ENCODE data around the gene MTA1.
A peak's percentile ranks its signal among the peaks of the same experiment; 100 is the strongest.

MTA1 gene

DNA sequence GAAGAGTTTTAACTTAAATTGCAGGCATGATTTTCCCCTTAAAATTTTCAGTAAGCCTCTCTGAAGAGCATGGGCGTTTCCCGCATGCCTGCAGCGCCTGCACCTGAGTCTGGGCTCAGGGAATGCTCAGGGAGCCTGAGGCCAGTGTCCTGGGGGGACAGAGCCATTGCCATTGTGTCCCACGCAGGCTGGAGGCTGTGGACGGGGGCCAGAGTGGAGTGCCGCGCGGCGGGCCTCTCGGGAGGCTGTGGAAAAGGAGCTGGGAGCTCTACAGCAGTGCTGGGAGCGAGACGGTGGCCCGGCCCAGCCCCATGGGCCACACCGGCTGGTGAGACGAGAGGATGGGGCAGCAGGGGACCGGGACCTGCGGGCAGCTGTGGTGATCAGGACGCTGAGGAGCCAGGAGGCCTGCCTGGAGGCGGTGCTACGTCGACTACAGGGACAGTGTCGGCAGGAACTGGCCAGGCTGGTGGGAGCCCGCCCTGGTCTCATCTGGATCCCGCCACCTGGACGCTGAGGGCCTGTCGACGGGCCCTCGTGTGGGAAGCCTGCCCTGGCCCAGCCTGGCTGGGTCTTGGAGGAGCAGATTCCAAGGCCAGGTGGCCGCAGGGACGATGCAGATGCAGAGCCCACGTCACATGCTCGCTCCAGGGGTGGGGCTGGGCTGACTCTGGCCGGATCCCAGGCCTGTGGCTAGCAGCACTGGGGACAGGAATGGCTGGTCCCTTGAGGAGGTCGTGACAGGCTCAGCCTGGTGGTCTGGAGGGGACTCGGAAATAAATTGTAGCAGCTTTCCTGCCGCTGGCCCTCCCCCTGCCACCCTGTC is 79.0 kb downstream of the MTA1 start:
- no peak for DNase-seq (ENCODE audit: low read depth)

DNA sequence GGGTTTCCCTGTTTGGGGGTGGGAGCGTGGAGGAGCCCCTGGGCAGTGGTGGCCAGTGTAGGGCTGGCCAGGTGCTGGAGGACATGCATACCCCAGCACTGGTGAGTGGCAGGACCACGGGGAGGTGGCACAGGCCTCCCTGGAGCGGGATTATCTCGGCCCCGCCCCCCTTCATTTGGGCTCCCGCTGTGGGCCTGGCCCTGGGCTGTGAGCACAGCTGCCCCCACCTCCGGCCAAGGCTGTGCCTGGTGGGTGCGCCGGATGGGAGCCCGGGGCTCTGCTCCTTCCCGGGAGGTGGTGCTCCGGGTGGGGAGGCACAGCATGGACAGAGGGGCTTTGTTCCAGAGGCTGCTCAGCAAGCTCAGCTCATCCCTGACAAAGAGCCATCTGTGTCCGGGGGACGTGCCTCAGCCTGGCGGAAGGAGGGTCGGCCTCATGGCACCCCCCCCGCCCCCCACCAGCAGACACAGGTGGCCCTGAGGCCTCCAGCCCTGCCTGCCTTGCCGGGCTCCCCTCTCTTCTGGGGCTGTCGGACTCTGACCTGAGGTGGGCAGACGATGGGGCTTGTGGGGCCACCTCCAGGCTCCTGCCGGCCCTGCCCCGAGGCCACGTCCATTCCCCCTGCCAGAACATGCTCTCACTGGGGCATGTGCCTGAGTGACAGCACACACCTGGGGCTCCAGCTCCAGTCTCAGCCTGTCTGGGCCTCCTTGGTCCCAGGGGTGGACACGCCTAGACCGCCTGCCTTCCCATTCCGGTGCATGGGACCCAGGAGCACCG is 79.8 kb downstream of the MTA1 start:
- no peak for DNase-seq (ENCODE audit: low read depth)

GRCh38 chr14:105500036-105500725 is 80.6 kb downstream of the MTA1 start:
- no peak for DNase-seq (ENCODE audit: low read depth)

DNA sequence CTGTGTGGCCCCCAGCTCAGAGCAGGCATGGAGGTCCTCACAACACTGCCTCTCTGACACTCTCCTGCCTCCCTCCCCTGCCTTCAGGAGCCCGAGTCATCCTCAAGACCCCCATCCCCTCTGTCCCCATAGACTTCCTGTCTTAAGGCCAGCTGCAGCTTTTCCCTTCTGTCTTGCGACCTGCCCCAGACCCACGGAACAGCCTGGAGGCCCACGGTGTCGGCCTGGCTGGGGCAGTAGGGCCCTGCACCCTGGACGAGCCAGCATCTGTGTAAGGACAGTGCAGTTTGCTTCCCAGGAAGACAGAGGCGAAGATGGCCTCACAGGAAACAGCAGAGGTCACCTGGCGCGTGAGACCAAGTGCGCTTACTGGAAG is 81.1 kb downstream of the MTA1 start:
- no peak for DNase-seq (ENCODE audit: low read depth)

DNA sequence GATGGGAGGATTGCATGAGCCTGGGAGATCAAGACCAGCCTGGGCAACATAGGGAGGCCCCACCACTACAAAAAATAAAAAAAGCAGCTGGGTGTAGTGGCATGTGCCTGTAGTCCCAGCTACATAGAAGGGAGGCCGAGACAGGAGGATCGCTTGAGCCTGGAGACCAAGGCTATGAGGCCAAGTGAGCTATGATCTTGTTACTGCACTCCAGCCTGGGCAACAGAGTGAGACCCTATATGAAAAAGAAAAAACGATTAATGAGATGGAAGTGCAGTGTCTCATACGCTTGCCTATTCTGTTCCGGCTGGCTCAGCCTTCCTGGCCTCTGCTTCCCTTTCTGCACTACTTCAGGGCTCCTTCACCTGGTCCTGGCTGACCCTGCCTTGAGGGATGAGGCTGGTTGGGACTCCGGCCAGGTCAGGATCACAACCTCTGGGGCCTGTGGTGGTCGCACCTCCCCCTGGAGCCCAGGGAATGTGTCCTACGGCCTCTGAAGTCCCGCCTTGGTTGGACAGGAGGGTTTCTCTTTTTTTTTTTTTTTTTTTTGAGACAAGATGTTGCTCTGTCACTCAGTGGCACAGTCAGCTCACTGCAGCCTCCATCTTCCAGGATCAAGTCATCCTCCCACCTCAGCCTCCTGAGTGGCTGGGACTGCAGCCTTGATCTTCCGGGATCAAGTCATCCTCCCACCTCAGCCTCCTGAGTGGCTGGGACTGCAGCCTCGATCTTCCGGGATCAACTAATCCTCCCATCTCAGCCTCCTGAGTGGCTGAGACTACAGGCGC is 82.1 kb downstream of the MTA1 start:
- DNase-seq (ENCODE audit: low read depth): no peak

DNA sequence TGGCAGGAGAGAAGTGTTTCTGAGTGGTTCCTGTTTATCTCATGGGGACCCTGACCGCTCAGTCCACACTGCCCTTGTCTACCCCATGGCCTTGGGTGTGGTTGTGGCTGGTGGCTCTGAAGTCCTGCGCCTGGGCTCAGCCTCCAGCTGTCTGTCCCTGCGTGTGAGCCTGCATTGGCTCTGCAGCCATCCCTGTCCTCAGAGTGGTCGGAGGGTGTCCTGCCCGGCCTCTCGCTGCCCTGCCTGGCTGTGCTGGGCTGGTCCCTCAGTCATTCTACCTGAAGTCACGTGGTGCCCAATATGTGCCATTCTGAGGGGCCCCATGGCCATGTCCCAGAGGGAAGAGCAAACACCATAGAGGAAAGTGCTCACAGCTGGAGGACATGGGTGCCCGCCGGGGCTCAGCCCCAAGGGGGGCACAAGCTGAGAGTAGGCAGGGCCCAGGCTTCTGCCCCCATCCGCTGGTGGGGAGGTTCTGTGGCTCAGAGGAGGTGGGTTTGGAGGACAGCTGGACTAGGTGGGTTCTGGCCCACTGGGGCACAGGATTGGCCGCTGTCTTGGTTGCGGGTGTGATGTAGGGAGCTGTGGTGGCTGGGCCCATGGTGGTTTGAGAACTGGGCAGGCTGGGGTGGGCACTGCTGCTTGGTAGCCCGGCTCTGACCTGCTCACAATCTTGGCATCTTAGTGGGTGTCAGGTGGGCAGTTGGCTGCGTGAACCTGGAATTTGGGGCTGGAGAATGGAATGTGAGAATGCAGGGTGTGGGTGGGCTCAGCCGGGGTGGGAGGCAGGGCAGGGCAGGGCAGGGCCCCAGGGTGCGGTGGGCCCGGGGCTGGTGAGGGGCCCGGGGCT is 83.0 kb downstream of the MTA1 start:
- no peak for DNase-seq (ENCODE audit: low read depth)

GRCh38 chr14:105503296-105503640 is 83.6 kb downstream of the MTA1 start:
- no peak for DNase-seq (ENCODE audit: low read depth)

DNA sequence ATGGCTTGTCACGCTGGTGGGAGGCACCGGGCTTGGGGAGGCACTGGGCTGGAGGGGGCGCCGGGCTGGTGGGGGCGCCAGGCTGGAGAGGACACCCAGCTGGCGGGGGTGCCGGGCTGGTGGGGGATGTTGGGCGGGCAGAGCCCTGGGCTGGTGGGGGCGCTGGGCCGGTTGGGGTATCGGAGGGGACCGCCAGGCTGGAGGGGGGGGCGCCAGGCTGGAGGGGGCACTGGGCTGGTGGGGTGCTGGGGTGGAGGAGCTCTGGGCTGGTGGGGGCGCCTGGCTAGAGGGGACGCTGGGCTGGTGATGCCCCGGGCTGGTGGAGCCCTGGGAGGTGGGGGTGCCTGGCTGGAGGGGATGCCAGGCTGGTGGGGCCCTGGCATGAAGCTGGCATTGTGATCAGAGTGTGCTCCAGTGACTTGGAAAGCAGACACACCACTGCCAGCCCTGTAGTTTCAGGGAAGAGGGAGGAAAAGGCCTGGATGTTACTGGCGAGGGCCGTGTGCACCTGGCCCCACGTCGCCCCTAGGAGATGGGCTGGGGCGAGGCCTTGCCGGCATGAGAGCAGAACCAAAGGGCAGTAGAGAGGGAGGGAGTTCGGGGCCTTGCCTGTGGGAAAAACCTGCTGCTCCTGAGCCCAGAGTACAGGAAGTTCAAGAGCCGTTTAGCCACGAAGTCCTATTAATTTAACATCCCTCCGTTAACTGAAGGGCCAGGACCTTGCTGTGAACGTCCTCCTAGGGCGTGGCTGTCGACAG is 84.5 kb downstream of the MTA1 start:
- no peak for DNase-seq (ENCODE audit: low read depth)

- no peak for DNase-seq (ENCODE audit: low read depth)
These were observed 85.5 kb downstream of the MTA1 start for GRCh38 chr14:105505101-105505500.

- no peak for DNase-seq (ENCODE audit: low read depth)
These were observed 87.6 kb downstream of the MTA1 start for GRCh38 chr14:105507247-105507646.

- DNase-seq (ENCODE audit: low read depth): no peak
These were observed 88.4 kb downstream of the MTA1 start for GRCh38 chr14:105508069-105508468.

GRCh38 chr14:105508601-105509000 is 89.0 kb downstream of the MTA1 start:
- DNase-seq (ENCODE audit: low read depth): no peak

DNA sequence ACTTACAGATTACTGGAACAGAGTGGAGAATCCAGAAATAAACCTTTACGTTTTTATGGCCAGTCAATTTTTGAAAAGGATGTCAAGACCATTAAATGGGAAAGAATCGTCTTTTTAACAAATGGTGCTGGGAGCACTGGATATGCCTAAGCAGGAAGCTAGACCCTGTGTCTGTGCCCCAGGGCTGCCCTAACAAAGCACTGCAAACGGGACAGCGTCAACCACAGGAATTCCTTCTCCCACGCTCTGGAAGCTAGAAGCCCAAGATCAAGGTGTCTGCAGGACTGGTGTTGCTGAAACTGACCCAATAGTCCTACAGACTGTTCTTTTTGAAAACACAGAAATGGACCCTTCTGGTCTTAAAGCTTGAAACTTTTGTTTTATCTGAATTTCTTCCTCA is 97.5 kb downstream of the MTA1 start:
- peak; percentile 31 for DNase-seq (ENCODE audit: low read depth)

- DNase-seq (ENCODE audit: low read depth): no peak
These were observed 100.5 kb downstream of the MTA1 start for GRCh38 chr14:105519946-105520698.

All from EH (cell line).